ENCODE data around the gene HMGCS1.
A peak's percentile ranks its signal among the peaks of the same experiment; 100 is the strongest.
"Not testable (repeated sequence)": the region's sequence is repeated elsewhere in the genome, so short reads cannot be mapped to it uniquely, and the experiment has no call there.

Gene HMGCS1

GRCh38 chr5:43313035-43313853 is at the start of gene HMGCS1:
HMGCS1 (minus strand) TSS chr5:43313412; CDS start chr5:43298965, 14,447 bp downstream.
- DNase-seq: peak; percentile 100

- no peak for DNase-seq
These were observed 45.5 kb upstream of the HMGCS1 start for GRCh38 chr5:43358726-43359125.

- no peak for DNase-seq
These were observed 45.1 kb upstream of the HMGCS1 start for GRCh38 chr5:43358301-43358700.

- DNase-seq: no peak
These were observed 44.7 kb upstream of the HMGCS1 start for GRCh38 chr5:43357878-43358281.

- DNase-seq: no peak
These were observed 43.9 kb upstream of the HMGCS1 start for GRCh38 chr5:43357067-43357466.

- DNase-seq: no peak
These were observed 41.6 kb upstream of the HMGCS1 start for GRCh38 chr5:43354774-43355173.

- no peak for DNase-seq
These were observed 40.5 kb upstream of the HMGCS1 start for GRCh38 chr5:43353668-43354067.

GRCh38 chr5:43352915-43353314 is 39.7 kb upstream of the HMGCS1 start:
- no peak for DNase-seq

GRCh38 chr5:43352131-43352530 is 38.9 kb upstream of the HMGCS1 start:
- DNase-seq: no peak

- no peak for DNase-seq
These were observed 35.7 kb upstream of the HMGCS1 start for GRCh38 chr5:43348861-43349363.

GRCh38 chr5:43348207-43348606 is 35.0 kb upstream of the HMGCS1 start:
- no peak for DNase-seq

GRCh38 chr5:43338862-43339261 is 25.6 kb upstream of the HMGCS1 start:
- no peak for DNase-seq

- no peak for DNase-seq
These were observed 22.9 kb upstream of the HMGCS1 start for GRCh38 chr5:43336159-43336558.

GRCh38 chr5:43335681-43336080 is 22.5 kb upstream of the HMGCS1 start:
- DNase-seq: no peak

GRCh38 chr5:43332401-43332800 is 19.2 kb upstream of the HMGCS1 start:
- no peak for DNase-seq

GRCh38 chr5:43325624-43326023 is 12.4 kb upstream of the HMGCS1 start:
- DNase-seq: not testable (repeated sequence)

- not testable (repeated sequence) for DNase-seq
These were observed 10.3 kb upstream of the HMGCS1 start for GRCh38 chr5:43323488-43323887.

- no peak for DNase-seq
These were observed 7.6 kb upstream of the HMGCS1 start for GRCh38 chr5:43320846-43321245.

- DNase-seq: no peak
These were observed 3.2 kb upstream of the HMGCS1 start for GRCh38 chr5:43316421-43316820.

GRCh38 chr5:43315682-43316081 is 2.5 kb upstream of the HMGCS1 start:
- no peak for DNase-seq

GRCh38 chr5:43315263-43315662 is 2.1 kb upstream of the HMGCS1 start:
- no peak for DNase-seq

GRCh38 chr5:43314724-43315123 is 1.5 kb upstream of the HMGCS1 start:
- DNase-seq: no peak

- no peak for DNase-seq
These were observed 744 bp upstream of the HMGCS1 start for GRCh38 chr5:43313854-43314457.

- DNase-seq: no peak
These were observed 545 bp downstream of the HMGCS1 start for GRCh38 chr5:43312699-43313034.

All from islet precursor cell (in vitro differentiated cells).